ENCODE measurements around the gene PPM1H. TPM values are rescaled to one million over a fixed set of nuclear protein-coding genes. Genes with fewer than 3 reads are reported as not detected.

The PPM1H gene
- total RNA-seq, 4 donors from 2014 or later, result 1.5 to 2.7 (median 2.3) TPM

GRCh38 chr12:62712681-62713573, 222.0 kb downstream of the PPM1H start:
- TF ChIP-seq CTCF (IDR thresholded peaks at IDR 0.05; ENCODE audit: low read depth), result no peak

- TF ChIP-seq CTCF (IDR thresholded peaks at IDR 0.05; ENCODE audit: low read depth), result no peak
These were observed 223.2 kb downstream of the PPM1H start for GRCh38 chr12:62711631-62712241.

- no peak for TF ChIP-seq CTCF (IDR thresholded peaks at IDR 0.05; ENCODE audit: low read depth)
These were observed 225.6 kb downstream of the PPM1H start for GRCh38 chr12:62709311-62709710.

GRCh38 chr12:62707939-62708338, 227.0 kb downstream of the PPM1H start:
- no peak for TF ChIP-seq CTCF (IDR thresholded peaks at IDR 0.05; ENCODE audit: low read depth)

- no peak for TF ChIP-seq CTCF (IDR thresholded peaks at IDR 0.05; ENCODE audit: low read depth)
These were observed 229.1 kb downstream of the PPM1H start for GRCh38 chr12:62705846-62706245.

- TF ChIP-seq CTCF (IDR thresholded peaks at IDR 0.05; ENCODE audit: low read depth), result no peak
These were observed 232.0 kb downstream of the PPM1H start for GRCh38 chr12:62703011-62703380.

GRCh38 chr12:62701492-62701891, 233.5 kb downstream of the PPM1H start:
- no peak for TF ChIP-seq CTCF (IDR thresholded peaks at IDR 0.05; ENCODE audit: low read depth)

All from subcutaneous adipose tissue (tissue), 4 donors.